Epithelial cell of esophagus (primary cell): ENCODE results near the gene UMPS.

ENCODE experiments used
- DNase-seq: peaks from one replicate; pipeline ENCODE4 v3.0.0; 2010; ENCODE audit warnings: low read depth
- H3K4me3 ChIP-seq: 2 replicates; pipeline ENCODE4 v1.5.1; 2011; ENCODE audit warnings: mild to moderate bottlenecking, low read length, control low read depth
- CTCF ChIP-seq: IDR thresholded peaks from 2 replicates; pipeline ENCODE4 v1.5.1; 2011; ENCODE audit warnings: low read depth, mild to moderate bottlenecking, low read length, control low read depth, inconsistent platforms; ENCODE audit not compliant: insufficient read depth; ENCODE audit errors: missing control alignments

The UMPS gene

GRCh38 chr3:124791639-124792151, 61.4 kb downstream of the UMPS start:
- no peak for TF ChIP-seq CTCF
- DNase-seq, result peak; percentile 43
- H3K4me3 ChIP-seq, result no peak overlapping the region

GRCh38 chr3:124792341-124793040, 62.2 kb downstream of the UMPS start:
- TF ChIP-seq CTCF, result no peak
- no peak overlapping the region for H3K4me3 ChIP-seq
- no peak for DNase-seq

- peak; percentile 75 for DNase-seq
- H3K4me3 ChIP-seq, result no peak overlapping the region
- TF ChIP-seq CTCF, result no peak
Observed at GRCh38 chr3:124793054-124793739, 62.9 kb downstream of the UMPS start.

GRCh38 chr3:124796477-124796876, 66.2 kb downstream of the UMPS start:
- DNase-seq, result no peak
- no peak for TF ChIP-seq CTCF
- no peak overlapping the region for H3K4me3 ChIP-seq

GRCh38 chr3:124797426-124797945, 67.2 kb downstream of the UMPS start:
- no peak for DNase-seq
- H3K4me3 ChIP-seq, result no peak overlapping the region
- no peak for TF ChIP-seq CTCF
